ENCODE data around the gene THRA. TPM values are rescaled to one million over a fixed set of nuclear protein-coding genes. Genes with fewer than 3 reads are reported as not detected.

The THRA gene
- total RNA-seq, 1 experiment from 2014 or later = 11.7 TPM

DNA sequence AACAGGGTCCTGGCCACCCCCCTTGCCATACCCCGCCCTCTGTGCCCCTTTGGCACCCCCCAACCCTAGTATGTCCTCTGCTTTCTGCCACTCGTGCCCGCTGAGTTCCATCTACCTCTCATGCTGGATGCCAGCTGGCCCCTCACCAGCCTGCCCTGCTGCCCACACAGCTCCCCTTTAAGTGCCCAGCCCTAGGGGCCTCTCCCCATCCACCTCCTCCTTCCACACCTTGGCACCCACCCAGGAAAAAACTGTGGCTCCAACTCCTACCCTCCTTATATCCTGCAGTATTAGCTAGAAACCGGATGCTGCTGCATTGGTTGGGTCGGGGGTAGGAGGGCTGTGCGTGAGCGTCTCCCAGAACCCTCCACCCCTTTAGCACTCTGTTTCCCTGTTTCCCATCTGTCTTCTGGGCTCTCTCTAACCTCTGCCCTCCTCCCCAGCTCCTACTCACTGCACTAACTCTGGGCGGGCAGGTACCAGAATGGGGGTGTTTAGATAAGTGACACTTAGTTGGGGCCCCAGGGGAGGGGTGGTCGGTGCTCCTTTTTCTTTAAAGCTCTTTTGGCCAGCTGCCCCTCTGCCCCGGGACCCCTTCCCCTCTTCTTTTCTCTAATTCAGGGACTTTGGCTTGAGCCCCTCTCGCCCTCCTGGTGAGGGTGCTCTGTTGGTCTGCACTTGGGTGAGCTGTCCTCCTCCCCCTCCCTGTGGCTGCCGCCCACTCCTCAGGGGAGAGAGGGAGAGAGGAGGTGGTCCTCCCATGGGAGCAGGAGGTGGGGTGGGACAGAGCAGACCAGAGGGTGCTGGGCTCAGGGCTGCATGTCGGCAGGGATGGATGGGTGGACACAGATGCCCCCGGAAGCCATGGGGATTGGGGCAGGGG lies 27.7 kb downstream of the THRA start:
- ChIA-PET POLR2A (no interaction called here), CTCF (interaction anchor here (0.6 to 1.1 kb wide), 2 partner anchors 25 to 52 kb away, joined by 3 to 5 read pairs; no protein-coding TSS in a partner anchor)
- DNase-seq (ENCODE audit: low read depth, low spot score) (no peak), ATAC-seq (no peak; the same call in 1 of the 2 replicates)
- TF ChIP-seq TCF7L2 (IDR thresholded peaks at IDR 0.05; ENCODE audit: low read depth, low read length) (no peak), SIN3A (IDR thresholded peaks at IDR 0.05; ENCODE audit: borderline replicate concordance, insufficient read depth, low read depth, low read length) (no peak), POLR2AphosphoS5 (IDR thresholded peaks at IDR 0.05; ENCODE audit: low read depth, low read length) (no peak)
- TF ChIP-seq, protein P1, sequence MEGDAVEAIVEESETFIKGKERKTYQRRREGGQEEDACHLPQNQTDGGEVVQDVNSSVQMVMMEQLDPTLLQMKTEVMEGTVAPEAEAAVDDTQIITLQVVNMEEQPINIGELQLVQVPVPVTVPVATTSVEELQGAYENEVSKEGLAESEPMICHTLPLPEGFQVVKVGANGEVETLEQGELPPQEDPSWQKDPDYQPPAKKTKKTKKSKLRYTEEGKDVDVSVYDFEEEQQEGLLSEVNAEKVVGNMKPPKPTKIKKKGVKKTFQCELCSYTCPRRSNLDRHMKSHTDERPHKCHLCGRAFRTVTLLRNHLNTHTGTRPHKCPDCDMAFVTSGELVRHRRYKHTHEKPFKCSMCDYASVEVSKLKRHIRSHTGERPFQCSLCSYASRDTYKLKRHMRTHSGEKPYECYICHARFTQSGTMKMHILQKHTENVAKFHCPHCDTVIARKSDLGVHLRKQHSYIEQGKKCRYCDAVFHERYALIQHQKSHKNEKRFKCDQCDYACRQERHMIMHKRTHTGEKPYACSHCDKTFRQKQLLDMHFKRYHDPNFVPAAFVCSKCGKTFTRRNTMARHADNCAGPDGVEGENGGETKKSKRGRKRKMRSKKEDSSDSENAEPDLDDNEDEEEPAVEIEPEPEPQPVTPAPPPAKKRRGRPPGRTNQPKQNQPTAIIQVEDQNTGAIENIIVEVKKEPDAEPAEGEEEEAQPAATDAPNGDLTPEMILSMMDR (IDR thresholded peaks at IDR 0.05) = no peak
- TF ChIP-seq, protein P2, sequence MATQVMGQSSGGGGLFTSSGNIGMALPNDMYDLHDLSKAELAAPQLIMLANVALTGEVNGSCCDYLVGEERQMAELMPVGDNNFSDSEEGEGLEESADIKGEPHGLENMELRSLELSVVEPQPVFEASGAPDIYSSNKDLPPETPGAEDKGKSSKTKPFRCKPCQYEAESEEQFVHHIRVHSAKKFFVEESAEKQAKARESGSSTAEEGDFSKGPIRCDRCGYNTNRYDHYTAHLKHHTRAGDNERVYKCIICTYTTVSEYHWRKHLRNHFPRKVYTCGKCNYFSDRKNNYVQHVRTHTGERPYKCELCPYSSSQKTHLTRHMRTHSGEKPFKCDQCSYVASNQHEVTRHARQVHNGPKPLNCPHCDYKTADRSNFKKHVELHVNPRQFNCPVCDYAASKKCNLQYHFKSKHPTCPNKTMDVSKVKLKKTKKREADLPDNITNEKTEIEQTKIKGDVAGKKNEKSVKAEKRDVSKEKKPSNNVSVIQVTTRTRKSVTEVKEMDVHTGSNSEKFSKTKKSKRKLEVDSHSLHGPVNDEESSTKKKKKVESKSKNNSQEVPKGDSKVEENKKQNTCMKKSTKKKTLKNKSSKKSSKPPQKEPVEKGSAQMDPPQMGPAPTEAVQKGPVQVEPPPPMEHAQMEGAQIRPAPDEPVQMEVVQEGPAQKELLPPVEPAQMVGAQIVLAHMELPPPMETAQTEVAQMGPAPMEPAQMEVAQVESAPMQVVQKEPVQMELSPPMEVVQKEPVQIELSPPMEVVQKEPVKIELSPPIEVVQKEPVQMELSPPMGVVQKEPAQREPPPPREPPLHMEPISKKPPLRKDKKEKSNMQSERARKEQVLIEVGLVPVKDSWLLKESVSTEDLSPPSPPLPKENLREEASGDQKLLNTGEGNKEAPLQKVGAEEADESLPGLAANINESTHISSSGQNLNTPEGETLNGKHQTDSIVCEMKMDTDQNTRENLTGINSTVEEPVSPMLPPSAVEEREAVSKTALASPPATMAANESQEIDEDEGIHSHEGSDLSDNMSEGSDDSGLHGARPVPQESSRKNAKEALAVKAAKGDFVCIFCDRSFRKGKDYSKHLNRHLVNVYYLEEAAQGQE (IDR thresholded peaks at IDR 0.05; ENCODE audit: insufficient read depth in 1 of 2, low read depth in 2 of 2, low read length in 1 of 2) = no peak
- Histone ChIP-seq H3K4me3 (ENCODE audit: low read depth in 2 of 2, low read length in 2 of 2) (no peak overlapping the region), H3K4me1 (ENCODE audit: control insufficient read depth, insufficient read depth, low read length) (peaks cover 18% of the 10 kb centered on the region), H3K27me3 (ENCODE audit: control insufficient read depth, insufficient read depth, low read length) (no peaks in the 10 kb centered on the region), H3K9me3 (ENCODE audit: control insufficient read depth, insufficient read depth, low read depth, low read length) (no peaks in the 10 kb centered on the region), H3K27ac (ENCODE audit: low read length) (no peak overlapping the region), H3K36me3 (ENCODE audit: control insufficient read depth, insufficient read depth, low read length) (0 out of 2 replicates have a peak, but pooled peaks cover 2% of the 10 kb centered on the region)
- BruUV-seq (replicated peaks) = no TSS peak
- in situ Hi-C loops (cut with HindIII; ENCODE audit: low pct_unique_long_range_greater_than_20kb, low sequenced_read_pairs) (no loop called here), intact Hi-C loops (cut with micrococcal nuclease; ENCODE audit: unreplicated experiment) (no loop called here)

DNA sequence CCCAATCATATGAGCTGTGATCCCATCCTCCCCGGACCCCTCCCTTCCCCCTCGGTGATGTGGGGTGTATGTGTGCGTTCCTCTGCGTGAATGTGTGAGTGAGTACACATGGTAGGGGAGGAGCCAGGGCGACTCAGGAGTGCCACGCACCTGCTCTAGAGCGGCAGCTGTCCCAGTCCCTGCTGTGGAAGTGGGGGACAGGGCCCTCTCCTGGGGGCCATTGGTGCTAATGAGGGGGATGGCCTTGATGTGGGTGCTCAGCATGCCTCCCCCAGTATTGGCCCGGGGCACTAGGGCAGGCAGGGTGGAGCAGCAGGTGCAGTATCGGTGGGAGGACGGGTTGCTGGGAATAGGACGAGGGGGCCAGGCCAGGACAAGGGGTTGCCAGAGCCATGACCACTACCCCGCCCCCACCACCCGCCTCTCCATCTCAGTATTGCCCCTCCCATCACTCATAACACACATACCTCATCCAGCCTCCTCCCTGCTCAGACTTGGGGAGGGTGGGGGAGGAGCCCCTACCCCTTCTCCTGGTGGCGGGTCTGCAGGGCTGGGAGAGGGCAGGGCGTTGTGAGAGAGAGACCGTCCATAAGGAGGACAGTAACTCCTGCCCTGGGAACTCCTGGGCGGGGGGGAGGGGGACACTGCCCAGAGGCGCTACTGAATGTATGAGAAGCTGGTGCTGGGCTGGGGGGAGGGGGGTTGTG lies 29.1 kb downstream of the THRA start:
- H3K27ac ChIP-seq (ENCODE audit: low read length) = no peak overlapping the region
- ChIA-PET POLR2A (interaction anchor here (0.6 kb wide), 1 partner anchor 21 kb away, joined by 4 read pairs; no protein-coding TSS in a partner anchor), CTCF (no interaction called here)
- no TSS peak for BruUV-seq (replicated peaks)
- peak; percentile 1; the same call in 1 of the 2 replicates for ATAC-seq
- in situ Hi-C loops (cut with HindIII; ENCODE audit: low pct_unique_long_range_greater_than_20kb, low sequenced_read_pairs) = no loop called here
- no peaks in the 10 kb centered on the region for H3K9me3 ChIP-seq (ENCODE audit: control insufficient read depth, insufficient read depth, low read depth, low read length)
- intact Hi-C loops (cut with micrococcal nuclease; ENCODE audit: unreplicated experiment) = no loop called here
- H3K4me1 ChIP-seq (ENCODE audit: control insufficient read depth, insufficient read depth, low read length) = peaks cover 18% of the 10 kb centered on the region
- no peak for DNase-seq (ENCODE audit: low read depth, low spot score)
- 0 out of 2 replicates have a peak, but pooled peaks cover 2% of the 10 kb centered on the region for H3K36me3 ChIP-seq (ENCODE audit: control insufficient read depth, insufficient read depth, low read length)
- no peak for TF ChIP-seq SIN3A (IDR thresholded peaks at IDR 0.05; ENCODE audit: borderline replicate concordance, insufficient read depth, low read depth, low read length)
- no peak for TF ChIP-seq TCF7L2 (IDR thresholded peaks at IDR 0.05; ENCODE audit: low read depth, low read length)
- no peak for TF ChIP-seq POLR2AphosphoS5 (IDR thresholded peaks at IDR 0.05; ENCODE audit: low read depth, low read length)
- TF ChIP-seq, protein P1 (IDR thresholded peaks at IDR 0.05) = no peak
- TF ChIP-seq, protein P2 (IDR thresholded peaks at IDR 0.05; ENCODE audit: insufficient read depth in 1 of 2, low read depth in 2 of 2, low read length in 1 of 2) = no peak
- no peaks in the 10 kb centered on the region for H3K27me3 ChIP-seq (ENCODE audit: control insufficient read depth, insufficient read depth, low read length)
- no peak overlapping the region for H3K4me3 ChIP-seq (ENCODE audit: low read depth in 2 of 2, low read length in 2 of 2)

All from Panc1 (cell line).